Neuron (in vitro differentiated cells): ENCODE data around the gene CDKN3.
"Not testable (repeated sequence)": the region's sequence is repeated elsewhere in the genome, so short reads cannot be mapped to it uniquely, and the experiment has no call there.

Experiments used
- H2AFZ ChIP-seq: one replicate; pipeline ENCODE4 v1.6.1; 2013; ENCODE audit warnings: low read depth, mild to moderate bottlenecking, inconsistent platforms, low read length, moderate library complexity
- H3K27me3 ChIP-seq: one replicate; pipeline ENCODE4 v1.6.1; 2013; ENCODE audit warnings: low read length; ENCODE audit not compliant: insufficient read depth
- H3K36me3 ChIP-seq: one replicate; pipeline ENCODE4 v1.6.1; 2013; ENCODE audit warnings: low read length; ENCODE audit not compliant: insufficient read depth
- H3K4me1 ChIP-seq: one replicate; pipeline ENCODE4 v1.6.1; 2013; ENCODE audit warnings: low read length; ENCODE audit not compliant: insufficient read depth
- H3K4me3 ChIP-seq: 2 replicates; pipeline ENCODE4 v1.5.1; 2013; ENCODE audit warnings: mild to moderate bottlenecking, low read length, moderate library complexity
- H3K9me3 ChIP-seq: one replicate; pipeline ENCODE4 v1.6.1; 2013; ENCODE audit warnings: low read length

CDKN3 gene

GRCh38 chr14:54360667-54361066 lies 36.1 kb upstream of the CDKN3 start:
- H2AFZ ChIP-seq = no peak overlapping the region
- no peaks in the 10 kb centered on the region for H3K36me3 ChIP-seq
- H3K27me3 ChIP-seq = no peaks in the 10 kb centered on the region
- peaks cover 18% of the 10 kb centered on the region for H3K4me1 ChIP-seq
- no peak overlapping the region for H3K4me3 ChIP-seq
- H3K9me3 ChIP-seq = no peaks in the 10 kb centered on the region

DNA sequence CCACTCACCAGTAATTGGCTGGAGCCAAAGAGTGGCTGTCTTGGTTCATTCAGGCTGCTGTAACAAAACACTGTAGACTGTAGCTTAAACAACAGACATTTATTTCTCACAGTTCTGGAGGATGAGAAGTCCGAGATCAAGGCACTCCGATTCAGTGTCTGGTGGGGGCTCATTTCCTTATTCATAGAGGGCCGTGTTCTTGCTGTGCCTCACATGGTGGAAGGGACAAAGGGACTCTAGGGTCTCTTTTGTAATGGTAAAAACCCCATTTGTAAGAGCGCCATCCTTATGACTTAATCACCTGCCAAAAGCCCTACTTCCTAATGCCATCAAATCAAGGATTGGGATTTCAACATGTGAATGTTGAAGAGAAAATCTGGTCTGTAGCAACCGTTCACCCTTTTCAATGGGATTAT lies 34.7 kb upstream of the CDKN3 start:
- Histone ChIP-seq H2AFZ (no peak overlapping the region), H3K4me1 (peaks cover 19% of the 10 kb centered on the region), H3K9me3 (no peaks in the 10 kb centered on the region), H3K27me3 (no peaks in the 10 kb centered on the region), H3K4me3 (no peak overlapping the region), H3K36me3 (no peaks in the 10 kb centered on the region)

GRCh38 chr14:54362759-54363437 lies 33.9 kb upstream of the CDKN3 start:
- Histone ChIP-seq H3K4me3 (no peak overlapping the region), H3K9me3 (no peaks in the 10 kb centered on the region), H3K36me3 (no peaks in the 10 kb centered on the region), H3K27me3 (no peaks in the 10 kb centered on the region), H2AFZ (no peak overlapping the region), H3K4me1 (peaks cover 21% of the 10 kb centered on the region)

GRCh38 chr14:54364555-54365415 lies 32.0 kb upstream of the CDKN3 start:
- H2AFZ ChIP-seq = no peak overlapping the region
- H3K27me3 ChIP-seq = no peaks in the 10 kb centered on the region
- H3K4me1 ChIP-seq = peaks cover 21% of the 10 kb centered on the region
- no peaks in the 10 kb centered on the region for H3K9me3 ChIP-seq
- H3K36me3 ChIP-seq = no peaks in the 10 kb centered on the region
- no peak overlapping the region for H3K4me3 ChIP-seq

DNA sequence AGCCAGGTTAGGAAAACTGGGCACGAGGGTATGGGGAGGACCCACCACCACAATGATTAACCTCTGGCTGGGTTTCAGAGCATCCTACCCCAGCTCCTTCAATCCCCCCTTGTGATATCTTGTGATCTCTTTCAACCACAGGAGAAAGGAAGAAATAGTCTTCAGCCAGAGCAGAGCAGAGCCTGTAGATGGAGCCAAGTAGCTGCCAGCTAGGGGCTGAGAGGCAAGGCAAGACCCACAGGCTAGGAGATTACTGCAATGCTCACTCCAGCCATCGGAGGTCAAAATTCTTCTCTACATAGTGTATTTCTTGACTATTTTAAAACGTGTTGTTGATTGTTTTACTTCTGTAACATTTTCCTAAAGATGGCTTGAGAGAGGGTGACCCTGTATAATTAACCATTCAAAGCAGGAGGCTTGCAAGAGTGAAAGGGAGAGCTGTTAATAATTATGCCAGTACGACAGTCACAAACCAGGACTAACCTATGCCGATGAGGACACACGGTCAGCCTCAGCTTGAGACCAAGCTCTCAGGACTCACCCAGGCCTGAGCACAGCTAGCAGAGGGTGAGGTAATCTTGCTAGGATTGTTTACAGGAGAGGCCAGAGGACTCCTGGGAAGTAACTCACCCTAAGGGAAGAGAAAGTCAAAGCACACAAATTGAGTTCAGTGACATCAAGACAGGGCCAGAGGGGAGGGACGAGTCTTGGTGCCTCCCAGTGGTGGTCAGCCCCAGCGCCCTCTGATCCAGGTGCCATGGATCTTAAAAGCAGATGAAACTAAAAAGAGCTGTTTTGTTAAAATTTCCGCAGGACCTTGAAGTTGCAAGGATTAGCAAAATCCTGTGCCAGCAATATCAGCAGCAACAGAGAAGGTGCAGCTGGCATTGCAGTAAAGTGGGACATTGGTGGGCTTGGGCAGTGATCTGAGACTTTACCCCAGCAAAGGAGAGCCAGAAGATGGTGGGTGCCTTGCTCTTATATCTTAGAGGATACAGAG lies 29.8 kb upstream of the CDKN3 start:
- no peaks in the 10 kb centered on the region for H3K9me3 ChIP-seq
- H3K36me3 ChIP-seq = no peaks in the 10 kb centered on the region
- H3K27me3 ChIP-seq = no peaks in the 10 kb centered on the region
- no peak overlapping the region for H2AFZ ChIP-seq
- H3K4me3 ChIP-seq = no peak overlapping the region
- peaks cover 19% of the 10 kb centered on the region for H3K4me1 ChIP-seq

DNA sequence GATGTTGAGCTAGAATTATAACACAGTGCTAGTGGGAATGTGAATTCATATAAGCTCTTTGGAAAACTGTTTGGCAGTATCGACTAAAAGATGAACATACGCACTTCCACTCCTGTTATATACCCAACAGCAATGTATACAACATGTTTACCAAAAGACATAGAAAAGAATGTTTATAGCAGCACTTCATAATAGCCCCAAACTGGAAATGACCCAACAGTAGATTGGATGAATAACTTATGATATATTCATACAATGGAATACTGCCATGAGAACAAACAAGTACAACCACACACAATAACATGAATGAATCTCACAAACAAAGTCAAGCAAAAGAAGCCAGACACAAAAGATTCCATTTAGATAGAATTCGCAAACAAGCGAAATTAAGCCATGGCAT lies 28.5 kb upstream of the CDKN3 start:
- Histone ChIP-seq H3K9me3 (no peaks in the 10 kb centered on the region), H3K36me3 (no peaks in the 10 kb centered on the region), H3K4me1 (peaks cover 8% of the 10 kb centered on the region), H2AFZ (no peak overlapping the region), H3K4me3 (no peak overlapping the region), H3K27me3 (no peaks in the 10 kb centered on the region)

- Histone ChIP-seq H3K36me3 (no peaks in the 10 kb centered on the region), H3K9me3 (no peaks in the 10 kb centered on the region), H3K4me1 (peaks cover 3% of the 10 kb centered on the region), H3K27me3 (no peaks in the 10 kb centered on the region), H2AFZ (no peak overlapping the region), H3K4me3 (no peak overlapping the region)
These were observed 27.5 kb upstream of the CDKN3 start for GRCh38 chr14:54369343-54369742.

- Histone ChIP-seq H2AFZ (no peak overlapping the region), H3K4me3 (no peak overlapping the region), H3K27me3 (no peaks in the 10 kb centered on the region), H3K9me3 (no peaks in the 10 kb centered on the region), H3K36me3 (no peaks in the 10 kb centered on the region), H3K4me1 (peaks cover 3% of the 10 kb centered on the region)
These were observed 26.2 kb upstream of the CDKN3 start for GRCh38 chr14:54370323-54371198.

DNA sequence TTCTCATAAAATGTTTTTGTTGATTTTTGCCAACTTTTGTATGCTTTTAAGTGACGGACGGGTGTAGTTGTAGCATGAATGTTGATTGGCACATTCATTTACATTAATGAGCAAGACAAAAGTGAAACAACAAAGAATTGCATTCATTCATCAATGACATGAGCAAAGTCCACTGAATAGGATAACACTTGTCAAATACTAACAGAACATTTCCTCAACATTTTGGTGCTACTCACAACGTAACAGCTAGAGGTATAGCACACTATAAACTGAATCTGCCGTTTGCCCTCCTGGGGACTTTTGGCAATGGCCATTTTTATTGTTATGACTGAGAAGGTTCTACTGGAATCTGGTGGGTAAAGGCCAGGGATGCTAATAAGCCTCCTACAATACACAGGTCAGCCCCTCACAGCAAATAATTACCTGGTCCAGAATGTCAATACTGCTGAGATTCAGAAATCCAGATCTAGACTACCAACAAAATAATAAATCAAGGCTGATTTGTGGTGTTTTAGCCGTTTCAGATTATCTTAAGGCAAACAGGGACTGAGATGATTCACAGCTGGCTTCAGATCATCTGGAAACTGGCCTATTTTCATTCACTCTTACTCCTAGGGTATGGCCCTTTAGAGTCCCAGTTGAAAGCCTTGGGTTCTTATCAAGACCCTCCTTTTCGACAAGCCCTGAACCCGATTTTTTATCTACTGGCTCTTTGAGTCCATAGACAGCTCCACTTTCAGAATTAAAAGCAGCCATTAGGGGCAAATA lies 22.5 kb upstream of the CDKN3 start:
- no peaks in the 10 kb centered on the region for H3K9me3 ChIP-seq
- peaks cover 5% of the 10 kb centered on the region for H3K27me3 ChIP-seq
- no peak overlapping the region for H2AFZ ChIP-seq
- no peaks in the 10 kb centered on the region for H3K36me3 ChIP-seq
- no peaks in the 10 kb centered on the region for H3K4me1 ChIP-seq
- no peak overlapping the region for H3K4me3 ChIP-seq

GRCh38 chr14:54377501-54377900 lies 19.3 kb upstream of the CDKN3 start:
- H3K4me3 ChIP-seq = no peak overlapping the region
- H3K36me3 ChIP-seq = no peaks in the 10 kb centered on the region
- H3K9me3 ChIP-seq = no peaks in the 10 kb centered on the region
- H3K4me1 ChIP-seq = peaks cover 2% of the 10 kb centered on the region
- H2AFZ ChIP-seq = no peak overlapping the region
- H3K27me3 ChIP-seq = peaks cover 5% of the 10 kb centered on the region

- not testable (repeated sequence) for H3K4me3 ChIP-seq, H3K36me3 ChIP-seq, H3K27me3 ChIP-seq, H3K9me3 ChIP-seq, H2AFZ ChIP-seq, H3K4me1 ChIP-seq
These were observed 17.9 kb upstream of the CDKN3 start for GRCh38 chr14:54378893-54379292.

GRCh38 chr14:54380558-54380957 lies 16.2 kb upstream of the CDKN3 start:
- not testable (repeated sequence) for H2AFZ ChIP-seq, H3K4me1 ChIP-seq, H3K4me3 ChIP-seq, H3K27me3 ChIP-seq, H3K36me3 ChIP-seq, H3K9me3 ChIP-seq
